ENCODE data around the gene RIMS3. TPM values are rescaled to one million over a fixed set of nuclear protein-coding genes. Genes with fewer than 3 reads are reported as not detected.

The RIMS3 gene
- total RNA-seq, 1 donor from 2014 or later, result 4.7 TPM

GRCh38 chr1:40676501-40676900, 11.0 kb upstream of the RIMS3 start:
- intact Hi-C loops (cut with DNase I), result no loop called here
- DNase-seq (no peak), ATAC-seq (no peak)
- no peak overlapping the region for H3K27ac ChIP-seq
- no peaks in the 10 kb centered on the region for H3K4me1 ChIP-seq
- H3K4me3 ChIP-seq, result no peak overlapping the region
- no peak for TF ChIP-seq CTCF (IDR thresholded peaks at IDR 0.05)
- H3K36me3 ChIP-seq, result no peaks in the 10 kb centered on the region
- no peaks in the 10 kb centered on the region for H3K9me3 ChIP-seq
- no peaks in the 10 kb centered on the region for H3K27me3 ChIP-seq

- no peaks in the 10 kb centered on the region for H3K27me3 ChIP-seq
- no peaks in the 10 kb centered on the region for H3K36me3 ChIP-seq
- no peak overlapping the region for H3K4me3 ChIP-seq
- H3K4me1 ChIP-seq, result peaks cover 5% of the 10 kb centered on the region
- ATAC-seq (no peak), DNase-seq (no peak)
- no peak for TF ChIP-seq CTCF (IDR thresholded peaks at IDR 0.05)
- no peaks in the 10 kb centered on the region for H3K9me3 ChIP-seq
- intact Hi-C loops (cut with DNase I), result no loop called here
- no peak overlapping the region for H3K27ac ChIP-seq
These were observed 8.0 kb upstream of the RIMS3 start for GRCh38 chr1:40673452-40673851.

GRCh38 chr1:40668769-40669525, 3.5 kb upstream of the RIMS3 start:
- no peaks in the 10 kb centered on the region for H3K36me3 ChIP-seq
- DNase-seq (peak; percentile 90), ATAC-seq (peak; percentile 87)
- no peaks in the 10 kb centered on the region for H3K9me3 ChIP-seq
- peak; percentile 99 for TF ChIP-seq CTCF (IDR thresholded peaks at IDR 0.05)
- H3K27ac ChIP-seq, result no peak overlapping the region
- peak overlapping the region; percentile 28 for H3K4me3 ChIP-seq
- no peaks in the 10 kb centered on the region for H3K27me3 ChIP-seq
- intact Hi-C loops (cut with DNase I), result no loop called here
- H3K4me1 ChIP-seq, result peaks cover 13% of the 10 kb centered on the region

GRCh38 chr1:40664791-40665190, 691 bp downstream of the RIMS3 start:
- H3K4me1 ChIP-seq, result peaks cover 13% of the 10 kb centered on the region
- DNase-seq (no peak), ATAC-seq (no peak)
- peak overlapping the region; percentile 66 for H3K4me3 ChIP-seq
- H3K27me3 ChIP-seq, result no peaks in the 10 kb centered on the region
- H3K9me3 ChIP-seq, result no peaks in the 10 kb centered on the region
- no peaks in the 10 kb centered on the region for H3K36me3 ChIP-seq
- H3K27ac ChIP-seq, result no peak overlapping the region
- intact Hi-C loops (cut with DNase I), result no loop called here
- TF ChIP-seq CTCF (IDR thresholded peaks at IDR 0.05), result no peak

GRCh38 chr1:40664167-40664537, 1.3 kb downstream of the RIMS3 start:
- ATAC-seq (no peak), DNase-seq (no peak)
- Histone ChIP-seq H3K27me3 (no peaks in the 10 kb centered on the region), H3K36me3 (no peaks in the 10 kb centered on the region), H3K9me3 (no peaks in the 10 kb centered on the region), H3K4me1 (peaks cover 13% of the 10 kb centered on the region), H3K4me3 (no peak overlapping the region), H3K27ac (no peak overlapping the region)
- intact Hi-C loops (cut with DNase I), result no loop called here
- no peak for TF ChIP-seq CTCF (IDR thresholded peaks at IDR 0.05)
